ENCODE results near the gene PPM1K.

PPM1K gene

DNA sequence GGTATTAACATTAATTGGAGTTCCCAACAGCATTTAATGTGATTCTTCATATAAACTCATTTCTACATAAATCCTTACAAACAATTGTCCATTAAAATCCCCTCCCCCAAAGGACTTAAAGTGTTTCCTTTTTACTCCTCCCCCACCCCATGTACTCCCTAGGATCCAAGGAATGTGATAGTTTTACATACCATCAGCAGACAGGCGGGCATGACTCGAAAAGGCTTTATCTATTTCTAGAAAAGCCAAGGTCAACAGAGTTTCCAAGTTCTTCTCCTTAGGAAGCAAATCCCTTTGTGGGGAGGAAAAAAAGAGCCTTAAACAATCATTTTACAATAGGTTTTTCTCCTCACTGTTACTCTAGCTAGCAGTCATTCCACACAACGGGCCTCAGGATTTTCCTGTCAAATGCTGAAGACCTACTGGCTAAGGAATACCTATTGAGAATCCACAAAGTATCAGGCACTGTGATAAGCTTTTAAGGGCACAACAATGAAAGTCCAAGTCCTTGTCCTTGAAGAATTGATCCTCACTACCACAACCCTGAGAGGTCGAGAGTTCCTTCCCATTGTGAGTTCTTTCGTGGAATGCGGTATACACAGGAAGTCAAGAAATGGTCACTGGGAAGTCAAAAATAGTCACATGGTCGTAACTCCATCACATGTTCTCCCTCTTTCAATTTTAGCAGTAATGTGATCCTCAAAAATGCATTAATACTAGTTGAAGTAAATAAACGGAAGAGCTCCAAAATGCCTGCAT is 7.2 kb downstream of the PPM1K start:
- no peak for DNase-seq (ENCODE audit: low read depth, low spot score)

GRCh38 chr4:88275949-88276515 is 8.3 kb downstream of the PPM1K start:
- no peak for DNase-seq (ENCODE audit: low read depth, low spot score)

DNA sequence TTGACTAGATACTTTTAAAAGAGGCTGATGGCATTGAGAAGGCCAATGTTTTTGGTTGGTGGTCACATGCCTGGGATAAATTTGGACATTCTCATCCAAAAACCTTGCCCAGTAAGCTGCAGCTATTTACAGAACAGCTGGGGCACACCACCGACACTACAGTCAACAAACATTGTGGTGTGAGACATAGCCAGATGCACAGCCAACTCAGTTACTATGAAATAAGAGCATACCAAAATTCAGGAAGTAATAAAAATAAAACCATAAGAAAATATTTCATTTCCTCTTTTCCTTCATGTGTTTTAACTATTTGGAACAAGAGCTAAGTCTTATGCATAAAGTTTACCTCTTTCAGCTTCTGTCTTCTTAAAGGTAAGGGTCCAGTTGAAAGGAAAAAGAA is 8.8 kb downstream of the PPM1K start:
- DNase-seq (ENCODE audit: low read depth, low spot score), result no peak

DNA sequence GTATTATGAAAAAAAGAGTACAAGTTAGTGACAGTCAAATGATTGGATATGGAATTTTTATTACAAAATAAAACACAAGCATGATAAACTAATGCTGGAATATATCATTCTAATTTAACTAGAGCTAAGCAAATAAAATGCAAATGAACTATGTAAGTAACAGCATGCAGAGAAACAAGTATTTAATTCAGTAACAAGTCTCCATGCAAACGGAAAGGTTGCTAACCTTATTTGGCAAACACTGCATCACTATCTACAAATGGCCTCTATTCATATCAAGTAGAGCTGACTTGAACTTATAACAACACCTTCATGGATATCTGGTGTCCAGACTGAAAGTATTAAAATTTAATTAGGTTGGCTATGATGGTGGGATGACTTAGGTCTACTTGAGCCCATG is 15.4 kb downstream of the PPM1K start:
- no peak for DNase-seq (ENCODE audit: low read depth, low spot score)

DNA sequence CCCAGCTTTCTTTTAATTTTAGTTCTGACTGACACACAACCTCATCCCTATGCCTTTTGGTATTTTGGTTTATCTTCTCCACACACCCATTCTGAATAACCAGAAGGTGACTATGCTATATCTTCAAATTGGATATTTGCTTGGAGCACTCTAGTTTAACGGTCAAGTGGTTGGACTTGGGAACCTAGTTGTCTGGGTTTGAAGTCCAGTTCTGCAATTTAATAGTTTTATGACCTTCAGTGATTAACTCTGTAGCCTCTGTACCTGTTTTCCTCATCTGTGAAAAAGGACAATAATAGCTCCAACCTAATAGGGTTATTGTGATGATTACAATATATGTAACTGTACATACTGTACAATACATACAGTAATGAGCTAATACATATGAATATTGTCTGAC is 20.0 kb downstream of the PPM1K start:
- DNase-seq (ENCODE audit: low read depth, low spot score), result no peak

- no peak for DNase-seq (ENCODE audit: low read depth, low spot score)
These were observed 26.6 kb downstream of the PPM1K start for GRCh38 chr4:88257726-88258125.

DNA sequence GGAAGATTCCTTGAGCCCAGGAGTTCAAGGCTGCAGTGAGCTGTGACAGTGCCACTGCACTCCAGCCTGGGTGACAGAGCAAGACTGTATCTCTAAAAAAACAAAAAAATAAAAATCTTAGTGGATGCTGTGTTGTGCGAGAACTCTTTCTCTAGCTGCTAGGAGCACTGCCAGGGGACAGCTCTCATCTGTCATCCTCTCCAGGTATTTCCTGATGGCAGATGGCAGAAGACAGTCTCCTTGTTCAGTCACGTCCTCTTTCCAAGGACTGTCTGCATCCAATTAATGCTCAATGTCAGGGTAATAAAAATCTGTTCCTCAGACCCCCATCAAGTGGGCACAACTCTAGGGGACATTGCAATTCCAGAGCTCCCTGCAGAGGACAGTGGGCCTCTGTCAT is 29.2 kb downstream of the PPM1K start:
- no peak for DNase-seq (ENCODE audit: low read depth, low spot score)

DNA sequence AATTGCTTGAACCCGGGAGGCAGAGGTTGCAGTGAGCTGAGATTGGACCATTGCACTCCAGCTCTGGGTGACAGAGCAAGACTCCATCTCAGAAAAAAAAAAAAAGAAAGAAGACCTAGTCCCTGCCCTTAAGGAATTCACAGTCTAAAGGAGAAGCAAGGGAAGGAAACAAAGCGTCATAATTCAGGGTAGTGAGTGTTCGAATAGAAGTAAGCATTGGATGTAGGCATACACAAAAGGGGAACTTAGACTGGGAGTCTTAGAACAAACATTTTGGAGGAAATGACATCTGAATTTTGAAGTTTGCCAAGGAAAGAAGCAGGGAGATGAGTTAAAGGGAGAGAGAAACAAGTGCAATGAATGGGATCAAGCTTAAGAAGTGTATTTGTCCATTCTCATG is 32.4 kb downstream of the PPM1K start:
- no peak for DNase-seq (ENCODE audit: low read depth, low spot score)

GRCh38 chr4:88247148-88247547 is 37.2 kb downstream of the PPM1K start:
- DNase-seq (ENCODE audit: low read depth, low spot score), result no peak

- no peak for DNase-seq (ENCODE audit: low read depth, low spot score)
These were observed 37.8 kb downstream of the PPM1K start for GRCh38 chr4:88246600-88246999.

- no peak for DNase-seq (ENCODE audit: low read depth, low spot score)
These were observed 39.4 kb downstream of the PPM1K start for GRCh38 chr4:88244816-88245579.

GRCh38 chr4:88244056-88244455 is 40.3 kb downstream of the PPM1K start:
- no peak for DNase-seq (ENCODE audit: low read depth, low spot score)

- no peak for DNase-seq (ENCODE audit: low read depth, low spot score)
These were observed 42.2 kb downstream of the PPM1K start for GRCh38 chr4:88242144-88242543.

GRCh38 chr4:88240297-88240714 is 44.1 kb downstream of the PPM1K start:
- no peak for DNase-seq (ENCODE audit: low read depth, low spot score)

DNA sequence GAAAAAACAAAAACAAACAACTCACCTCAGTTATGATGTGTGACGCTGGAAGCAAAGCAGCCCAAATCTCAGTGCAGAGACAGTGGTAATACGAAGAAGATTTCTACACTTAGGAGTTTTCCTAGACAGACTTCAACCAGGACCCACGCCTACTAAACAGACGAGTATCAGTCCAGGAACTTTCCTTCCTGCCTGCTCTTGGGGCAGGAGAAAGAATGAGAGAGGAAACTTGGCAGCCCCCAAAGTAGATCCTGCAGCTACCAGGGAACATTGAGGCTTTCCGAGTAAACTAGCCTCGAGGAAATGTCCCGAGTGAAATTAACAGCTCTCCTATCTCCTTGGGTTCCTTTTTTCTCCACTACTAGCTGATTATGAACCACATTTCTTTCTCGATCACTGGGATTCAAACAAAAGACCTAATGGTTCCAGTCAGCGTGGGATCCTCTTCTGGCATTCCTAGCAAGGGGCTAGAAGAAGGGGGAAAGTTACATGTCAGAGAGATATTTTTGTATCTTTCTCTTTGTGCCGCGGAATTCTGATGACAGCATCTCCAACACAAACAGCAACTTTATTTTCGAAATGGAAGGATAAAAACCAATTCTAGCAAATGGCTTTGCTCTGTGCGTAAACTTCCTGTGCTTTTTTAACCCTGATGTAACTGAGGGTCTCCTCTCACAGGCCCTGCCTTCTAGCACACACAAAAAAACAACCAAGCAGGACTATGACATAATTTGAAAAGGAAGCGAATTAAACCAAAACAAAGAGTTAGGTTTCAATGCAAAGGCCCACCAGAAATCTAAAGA is 53.2 kb downstream of the PPM1K start:
- DNase-seq (ENCODE audit: low read depth, low spot score), result no peak

DNA sequence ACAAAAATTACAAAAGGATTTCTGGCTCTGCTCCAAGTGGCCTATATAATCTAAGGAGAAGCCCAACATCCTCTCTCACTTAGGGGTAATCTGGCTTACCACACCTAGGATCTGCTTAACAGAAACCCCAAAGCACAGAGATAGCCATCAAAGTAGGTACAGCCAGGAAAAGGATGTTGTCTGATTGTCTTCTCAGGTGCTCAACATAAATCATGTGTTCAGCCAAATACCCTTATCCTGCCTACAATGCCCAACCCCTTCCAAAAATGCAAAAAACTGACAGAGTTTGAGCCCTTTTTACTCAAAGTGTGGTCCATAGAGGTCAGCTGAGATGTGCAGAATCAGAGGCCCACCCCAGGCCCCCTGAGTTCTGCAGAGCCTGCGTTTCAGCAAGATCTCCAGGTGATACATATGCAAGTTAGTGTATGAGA is 53.9 kb downstream of the PPM1K start:
- no peak for DNase-seq (ENCODE audit: low read depth, low spot score)

GRCh38 chr4:88227734-88228133 is 56.6 kb downstream of the PPM1K start:
- no peak for DNase-seq (ENCODE audit: low read depth, low spot score)

DNA sequence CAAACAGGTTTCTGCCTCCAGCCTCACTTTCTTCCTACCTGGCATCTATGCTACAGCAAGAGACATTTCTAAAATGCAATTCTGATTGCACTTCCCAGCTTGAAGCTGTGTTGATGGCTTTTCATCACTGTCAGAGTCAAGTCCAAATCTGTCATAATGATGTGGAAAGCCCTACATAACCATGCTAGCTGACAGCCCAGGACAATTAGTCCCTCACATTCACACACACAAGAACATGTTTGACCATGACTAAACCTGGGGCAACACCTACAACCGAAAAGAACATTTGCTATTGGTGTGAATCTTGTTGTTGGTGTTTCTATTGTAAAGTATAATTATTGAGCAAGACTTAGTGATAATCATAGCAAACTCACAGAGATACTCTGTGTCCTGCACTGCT is 58.2 kb downstream of the PPM1K start:
- DNase-seq (ENCODE audit: low read depth, low spot score), result no peak

GRCh38 chr4:88225232-88226105 is 58.9 kb downstream of the PPM1K start:
- no peak for DNase-seq (ENCODE audit: low read depth, low spot score)

GRCh38 chr4:88223516-88223915 is 60.8 kb downstream of the PPM1K start:
- no peak for DNase-seq (ENCODE audit: low read depth, low spot score)

GRCh38 chr4:88219099-88219498 is 65.3 kb downstream of the PPM1K start:
- DNase-seq (ENCODE audit: low read depth, low spot score), result no peak

Data from ELF-1 (cell line).